GM19043 (cell line): ENCODE data around the gene SLC26A9.

Experiments
- ATAC-seq: cut with Tn5 transposase; IDR thresholded peaks from one replicate; pipeline ENCODE4 v1.9.1; 2021; ENCODE audit warnings: low read depth; ENCODE audit not compliant: unreplicated experiment

Gene SLC26A9

DNA sequence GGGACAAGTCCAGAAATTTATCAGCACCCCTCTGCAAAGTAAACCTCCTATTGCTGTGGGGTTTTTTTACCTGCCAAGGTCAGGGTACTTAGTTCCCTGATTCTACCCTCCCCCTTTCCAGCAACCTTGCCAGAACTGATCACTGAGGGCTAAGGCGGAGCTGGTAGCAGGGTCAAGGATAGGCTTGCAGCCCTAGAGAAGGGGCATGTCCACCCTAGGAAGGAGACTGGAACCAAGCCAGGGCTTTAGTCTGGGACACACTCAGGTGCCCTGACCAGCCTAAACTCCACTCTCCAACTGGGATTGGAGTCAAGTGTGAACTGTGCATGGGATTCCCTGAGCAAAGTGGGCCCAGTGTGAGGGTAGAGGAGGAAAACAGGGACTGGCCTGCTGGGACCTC, 6.5 kb upstream of the SLC26A9 start:
- ATAC-seq = no peak

DNA sequence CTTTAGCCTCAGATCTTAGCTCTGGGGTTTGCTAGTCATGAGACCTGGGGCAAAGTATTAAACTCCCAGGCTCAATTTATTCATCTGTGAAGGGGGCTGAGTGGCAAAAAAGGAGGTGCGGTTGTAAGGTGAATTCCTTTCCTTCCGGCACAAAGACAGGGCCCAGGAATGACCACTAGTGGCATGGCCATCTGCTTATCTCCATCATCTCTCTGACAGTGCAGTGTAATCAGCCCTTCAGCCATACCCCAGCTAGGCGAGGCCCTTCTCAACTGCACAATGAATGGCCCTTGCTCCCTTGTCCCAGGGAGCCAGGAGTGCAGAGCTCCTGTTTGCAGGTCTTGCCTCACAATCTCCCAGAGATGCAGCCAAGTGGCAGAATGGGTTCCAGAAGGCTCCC, 5.6 kb upstream of the SLC26A9 start:
- ATAC-seq = no peak

DNA sequence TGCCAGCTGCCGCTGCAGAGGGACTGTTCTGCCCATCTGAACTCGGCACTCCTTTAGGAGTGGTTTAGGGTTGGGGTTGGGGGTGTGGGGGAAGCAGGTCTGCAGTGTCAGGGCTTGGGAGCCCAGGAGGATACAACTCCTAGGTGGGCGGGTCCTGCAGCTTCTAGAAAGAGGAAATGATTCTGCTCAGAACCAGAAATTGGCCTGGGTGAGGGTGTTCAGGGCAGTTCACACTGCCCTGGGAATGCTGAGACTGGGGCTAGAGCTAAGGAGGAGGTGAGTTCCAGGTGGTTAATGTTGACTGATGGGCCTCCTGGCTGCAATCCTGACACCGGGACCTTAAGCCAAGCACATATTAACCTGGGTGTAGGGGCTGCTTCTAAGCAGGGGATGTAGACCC, 4.8 kb upstream of the SLC26A9 start:
- no peak for ATAC-seq

DNA sequence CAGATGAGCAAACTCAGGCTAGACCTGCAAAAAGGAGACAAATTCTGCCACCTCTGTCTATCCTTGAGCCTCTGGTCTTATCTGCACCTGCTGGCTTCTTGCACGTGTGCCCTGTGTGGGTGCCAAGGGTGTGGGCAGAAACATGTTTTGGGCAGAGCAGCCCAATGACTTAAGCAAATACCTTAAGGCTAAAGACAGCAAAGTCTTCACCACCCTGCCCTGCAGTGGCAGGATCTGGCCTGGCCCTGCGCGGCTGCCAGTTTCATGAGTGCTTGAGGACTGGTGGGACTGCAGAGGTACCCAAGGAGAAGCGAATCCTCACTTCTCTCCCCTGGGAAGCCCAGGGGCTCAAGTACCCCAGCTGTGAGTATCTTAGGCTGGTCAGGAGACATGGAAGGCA, 3.8 kb upstream of the SLC26A9 start:
- no peak for ATAC-seq

DNA sequence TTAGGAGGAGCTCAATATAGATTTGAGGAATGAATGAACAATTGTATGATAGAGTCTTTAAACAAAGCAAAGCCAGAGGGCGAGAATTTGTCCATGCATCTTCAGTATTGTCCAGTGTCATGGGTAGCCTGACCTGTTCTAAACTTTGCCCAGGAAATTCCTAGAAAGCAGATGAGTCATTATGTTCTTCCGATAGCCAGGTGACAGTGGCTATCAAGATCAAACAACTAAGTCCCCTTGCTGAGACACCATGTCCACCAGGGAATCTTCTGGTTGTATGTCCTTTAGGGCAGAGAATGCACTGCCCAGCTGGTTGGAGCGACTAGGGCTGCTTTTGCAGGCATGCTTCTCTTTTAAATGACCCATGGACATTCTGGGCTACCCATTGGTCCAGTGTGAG, 1.8 kb upstream of the SLC26A9 start:
- no peak for ATAC-seq

DNA sequence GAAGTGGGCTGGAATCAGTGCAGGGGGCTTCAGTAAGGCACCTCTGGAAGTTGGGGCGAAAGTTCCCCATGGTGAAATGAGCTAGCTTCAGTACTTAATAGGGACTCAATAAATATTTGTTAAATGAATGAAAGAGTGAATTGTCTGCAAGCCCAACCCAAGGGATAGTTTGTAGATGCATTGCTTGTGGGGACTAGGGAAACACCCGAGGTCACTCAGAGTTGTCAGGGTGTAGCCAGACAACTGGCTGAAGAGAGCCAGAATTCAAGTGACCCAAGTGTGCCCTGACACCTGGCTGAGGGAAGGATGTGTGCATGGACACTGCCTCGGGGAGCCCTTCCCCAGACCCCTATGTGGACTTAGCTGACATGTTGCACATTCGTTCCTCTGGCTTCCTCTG, 1.3 kb upstream of the SLC26A9 start:
- ATAC-seq = no peak

DNA sequence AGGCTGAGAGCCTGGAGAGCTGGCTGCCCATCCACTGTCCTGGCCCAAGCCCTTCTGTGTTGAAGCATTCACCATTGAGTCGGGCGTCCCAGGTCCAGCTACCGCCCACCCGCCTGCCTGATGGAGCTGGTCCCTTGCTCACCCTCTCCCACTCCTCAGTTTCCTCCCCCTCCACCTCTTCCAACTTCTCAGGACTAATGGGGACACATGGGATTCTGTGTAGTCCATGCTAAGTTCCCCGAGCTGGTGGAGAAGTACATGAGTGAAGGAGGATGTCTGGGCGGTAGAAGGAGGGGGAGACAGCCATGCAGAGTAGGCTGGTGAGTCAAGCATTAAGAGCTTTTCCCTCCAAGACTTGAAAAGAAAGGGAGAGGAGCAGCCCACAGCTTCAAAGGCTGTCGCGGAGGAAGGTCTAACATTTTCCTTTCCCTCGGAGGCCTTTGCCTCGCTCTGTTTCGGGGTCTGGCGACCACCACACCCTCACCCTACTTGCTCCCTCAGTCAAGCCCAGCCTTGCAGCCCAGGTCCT, 561 bp downstream of the SLC26A9 start:
- ATAC-seq = no peak

DNA sequence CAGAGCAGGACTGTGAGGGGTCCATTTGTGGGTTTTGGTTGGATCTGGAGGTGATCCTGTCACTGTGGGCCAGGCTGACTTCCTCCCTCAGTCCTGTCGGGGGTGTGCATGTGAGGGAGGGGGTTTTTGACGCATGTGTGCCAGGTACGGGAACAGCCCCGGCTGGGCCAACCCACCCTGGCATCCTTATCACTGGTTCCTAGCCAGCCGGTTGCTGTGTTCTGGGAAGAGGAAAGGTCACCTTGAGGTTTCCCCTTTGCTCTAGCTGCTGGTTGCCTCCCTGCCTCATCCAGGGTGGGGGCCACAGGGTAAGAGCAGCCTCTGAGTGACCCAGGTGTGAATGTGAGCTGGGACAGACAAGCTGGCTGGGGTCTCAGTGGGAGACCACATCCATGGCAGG, 2.5 kb downstream of the SLC26A9 start:
- ATAC-seq = no peak

DNA sequence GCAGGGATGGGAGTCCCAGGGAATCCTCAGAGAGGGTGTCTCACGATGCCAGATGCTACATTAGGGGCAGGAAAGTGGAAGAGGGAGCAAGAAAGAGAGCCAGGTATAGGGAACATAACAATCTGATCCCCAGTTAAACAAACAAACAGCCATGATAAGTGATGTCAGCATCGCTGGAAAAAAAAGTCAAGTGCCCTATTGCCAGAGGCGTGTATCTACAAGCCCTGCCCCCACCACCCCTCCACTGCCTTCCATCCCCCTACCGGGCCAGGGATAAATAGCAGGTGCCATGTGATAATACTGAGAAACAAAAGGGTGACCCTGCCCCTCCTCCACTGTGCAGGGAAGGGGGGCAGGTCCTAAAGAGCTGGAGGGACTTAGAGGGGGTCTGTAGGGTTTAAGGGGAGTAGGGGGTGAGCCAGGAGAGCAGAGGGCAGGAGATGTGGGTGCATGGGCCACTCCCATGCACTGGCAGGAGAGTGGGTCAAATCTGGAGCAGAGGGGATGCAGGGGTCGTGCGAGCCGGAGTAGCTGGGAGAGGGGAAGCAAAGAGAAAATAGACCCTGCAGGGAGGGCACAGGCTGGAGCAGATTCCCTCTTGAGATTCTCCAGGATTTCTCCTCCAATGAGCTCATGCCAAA, 3.4 kb downstream of the SLC26A9 start:
- ATAC-seq = no peak

DNA sequence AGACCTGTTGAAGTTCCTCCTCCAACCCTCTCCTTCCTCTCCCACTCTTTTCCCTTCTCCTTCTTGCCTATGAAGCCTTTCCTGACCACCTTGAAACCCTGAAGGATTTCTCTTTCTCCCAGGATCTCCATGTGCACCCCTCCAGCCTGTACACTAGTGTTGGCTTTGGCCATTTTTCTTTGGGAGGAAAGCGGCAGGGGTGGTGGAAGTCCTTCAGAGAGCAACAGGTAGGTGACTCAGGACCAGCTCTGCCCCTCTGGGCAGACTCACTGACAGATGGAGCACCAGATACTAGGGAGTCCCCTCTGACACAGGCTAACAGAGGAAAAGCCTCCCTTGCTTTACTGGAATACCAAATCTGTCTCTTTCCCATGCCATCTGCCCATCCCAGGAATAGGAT, 4.6 kb downstream of the SLC26A9 start:
- ATAC-seq = no peak

DNA sequence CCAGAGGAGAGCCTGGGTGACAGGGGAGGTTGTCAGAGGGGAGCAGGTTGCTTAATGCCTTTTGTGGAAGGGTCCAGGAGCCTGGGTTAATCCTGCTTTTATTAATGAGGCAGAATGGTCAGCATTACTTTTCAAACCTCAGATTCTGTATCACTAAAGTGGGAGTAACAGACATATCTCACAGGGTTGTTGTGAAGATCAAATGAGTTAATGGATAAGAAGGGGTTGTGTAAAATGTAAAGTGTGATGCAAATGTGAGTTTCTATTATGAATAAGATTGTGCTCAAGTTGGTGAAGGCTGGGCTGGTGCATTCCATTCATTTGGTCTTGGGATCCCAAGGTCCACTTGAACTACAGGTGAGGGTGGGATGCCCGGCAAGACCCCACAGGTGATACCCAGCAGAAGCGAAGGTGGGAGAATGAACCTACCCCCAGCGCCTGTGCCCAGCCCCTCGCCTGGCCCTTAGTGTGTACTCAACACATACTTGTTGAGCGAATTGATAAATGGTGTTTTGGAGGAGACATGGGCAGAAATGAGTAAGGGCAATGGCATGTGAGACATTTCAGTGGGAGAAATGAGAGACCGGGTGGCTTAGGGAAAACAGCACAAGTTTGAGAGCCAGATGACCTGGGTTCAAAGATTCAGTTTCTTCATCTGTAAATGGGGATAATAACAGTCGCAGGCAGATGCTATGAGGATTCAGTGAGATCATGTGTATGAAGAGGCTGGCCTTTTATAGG, 6.2 kb downstream of the SLC26A9 start:
- no peak for ATAC-seq

DNA sequence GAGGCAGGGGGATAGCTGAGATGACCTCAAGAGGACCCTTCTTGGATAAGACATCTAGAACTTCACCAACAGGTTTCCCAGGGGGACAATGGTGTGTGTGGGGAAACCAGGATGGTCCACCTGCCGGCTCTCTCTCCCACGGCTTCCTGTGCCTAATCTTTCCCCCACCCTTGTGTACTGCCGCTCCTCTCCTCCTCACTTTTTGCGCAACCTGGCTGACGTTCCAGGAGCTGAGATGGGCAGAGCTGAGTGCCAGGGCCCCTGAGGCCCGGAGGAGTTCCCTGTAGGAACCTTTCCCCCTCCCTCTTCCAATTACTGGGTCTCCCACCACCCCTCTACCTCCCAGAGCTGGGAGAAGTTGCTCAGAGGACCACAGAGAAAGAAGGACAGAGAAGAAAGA, 6.9 kb downstream of the SLC26A9 start:
- no peak for ATAC-seq

DNA sequence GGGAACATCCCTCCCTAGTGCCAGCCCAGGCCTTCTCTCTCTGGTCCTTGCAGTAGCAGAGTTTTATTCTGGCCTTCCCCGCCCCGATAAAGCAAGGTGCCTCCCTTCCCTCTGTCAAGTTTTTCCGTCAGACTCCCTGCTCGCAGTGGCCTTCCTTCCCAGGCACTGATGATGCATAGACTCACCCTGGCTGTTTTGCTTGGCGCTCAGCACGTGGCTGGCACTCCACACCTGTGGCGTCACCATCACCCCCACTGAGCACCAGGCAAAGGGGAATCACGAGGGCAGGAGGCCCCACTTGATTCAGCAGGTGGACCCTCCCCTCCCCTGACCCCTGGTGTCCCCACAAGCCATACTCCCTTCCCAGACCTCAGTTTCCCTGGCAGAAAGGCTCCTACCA, 7.4 kb downstream of the SLC26A9 start:
- ATAC-seq = no peak

DNA sequence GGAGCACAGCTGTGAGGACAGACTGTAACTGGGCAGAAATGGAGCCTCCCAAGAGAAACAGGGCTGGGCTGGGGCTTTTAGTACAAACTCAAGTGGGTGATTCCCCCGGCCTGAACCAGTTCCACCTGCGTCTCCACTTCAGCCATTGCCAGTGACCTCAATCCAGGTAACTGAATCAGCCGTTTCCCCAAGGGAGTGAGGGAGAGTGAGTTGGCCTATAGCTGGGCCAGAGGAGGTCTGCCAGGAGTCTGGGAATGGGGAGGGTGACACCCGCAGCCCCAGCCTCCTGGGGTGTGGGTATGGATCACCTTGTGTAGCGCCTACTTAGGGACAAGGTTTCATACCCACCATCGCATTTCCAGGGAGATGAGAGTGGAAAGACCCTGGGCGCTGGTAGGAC, 8.5 kb downstream of the SLC26A9 start:
- no peak for ATAC-seq

DNA sequence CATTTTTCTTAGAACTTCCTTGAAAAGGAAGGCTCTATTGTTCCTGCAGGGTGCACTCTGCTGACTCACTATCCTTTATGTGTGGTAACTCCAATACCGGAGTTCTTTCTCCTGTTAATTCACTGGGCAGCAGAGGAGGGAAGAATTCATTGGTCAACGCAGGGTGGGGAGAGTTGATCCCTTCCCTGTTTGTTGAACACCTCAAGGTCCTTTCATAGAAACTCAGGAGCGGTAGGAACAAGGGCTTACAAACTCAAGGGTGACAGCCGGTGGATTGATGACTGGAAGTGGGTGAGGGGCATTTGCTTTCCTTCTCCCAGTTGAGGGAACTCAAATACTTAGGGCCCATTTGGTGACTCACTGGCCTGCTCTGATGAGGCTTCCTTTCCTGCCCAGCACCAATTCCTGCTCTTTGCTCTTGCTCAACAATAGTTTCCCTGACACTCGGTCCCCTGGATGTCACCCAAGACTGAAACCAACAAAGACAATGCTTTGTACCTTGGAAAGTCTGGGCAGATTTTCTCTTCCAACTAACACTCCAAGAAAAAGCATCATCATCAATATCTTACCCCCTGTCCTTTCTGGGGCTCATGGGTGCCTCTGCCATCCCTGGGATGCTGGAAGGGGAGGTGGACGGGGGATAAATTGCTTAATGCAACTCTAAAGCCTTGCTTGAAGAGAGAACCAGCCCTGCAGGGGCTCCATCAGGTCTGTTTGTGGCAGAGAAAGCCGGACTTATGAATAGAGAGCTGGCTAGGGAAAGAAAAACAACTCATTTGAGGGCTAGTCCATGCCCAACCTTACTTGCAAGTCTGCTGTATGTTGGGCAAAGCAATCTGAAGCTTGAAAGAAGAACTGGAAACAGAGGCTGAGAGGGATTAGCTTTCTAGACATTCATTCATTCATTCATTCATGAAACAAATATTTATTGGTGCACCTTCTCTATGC, 9.3 kb downstream of the SLC26A9 start:
- ATAC-seq = no peak

DNA sequence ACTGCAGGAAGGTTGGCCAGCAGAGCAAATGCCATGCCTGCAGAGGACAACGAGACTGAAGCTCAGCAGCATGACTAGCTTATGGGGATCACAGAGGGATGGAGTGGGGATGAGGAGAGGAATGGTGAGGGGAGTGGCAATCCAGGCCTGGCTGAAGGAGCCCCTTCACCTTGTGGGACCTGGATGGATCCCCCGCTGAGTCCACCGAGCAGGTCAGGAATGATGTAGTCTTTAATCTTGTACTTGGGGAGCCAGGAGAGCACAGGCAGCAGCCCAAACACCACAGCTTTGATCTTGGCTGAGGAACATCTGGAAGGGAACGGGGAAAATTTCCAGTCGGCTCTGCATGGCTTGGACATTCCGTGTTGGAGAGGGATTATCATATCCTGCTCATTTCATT, 10.5 kb downstream of the SLC26A9 start:
- ATAC-seq = no peak

DNA sequence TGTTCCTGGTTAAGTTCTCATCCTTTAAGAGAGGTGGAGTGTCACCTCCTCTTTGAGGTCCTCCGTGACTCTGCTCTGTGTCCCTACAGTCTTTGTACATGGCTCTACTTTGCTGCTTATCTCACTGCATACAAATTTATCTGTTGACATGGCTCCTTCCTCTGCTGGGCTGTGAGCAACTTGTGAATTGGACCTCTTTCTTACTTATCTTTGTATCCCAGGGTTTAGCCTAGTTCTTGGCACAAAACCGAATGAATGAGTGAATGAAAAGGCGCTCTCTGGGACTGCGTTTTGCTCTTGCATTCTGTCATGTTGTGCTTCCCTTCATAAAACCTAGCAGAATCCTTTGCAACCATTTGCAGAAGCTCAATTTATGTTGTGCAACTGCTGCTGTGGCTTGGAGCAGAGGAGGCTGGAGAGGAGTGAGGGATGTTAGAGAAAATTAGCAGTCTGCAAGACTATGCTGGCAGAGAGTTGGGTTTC, 12.4 kb downstream of the SLC26A9 start:
- ATAC-seq = no peak

DNA sequence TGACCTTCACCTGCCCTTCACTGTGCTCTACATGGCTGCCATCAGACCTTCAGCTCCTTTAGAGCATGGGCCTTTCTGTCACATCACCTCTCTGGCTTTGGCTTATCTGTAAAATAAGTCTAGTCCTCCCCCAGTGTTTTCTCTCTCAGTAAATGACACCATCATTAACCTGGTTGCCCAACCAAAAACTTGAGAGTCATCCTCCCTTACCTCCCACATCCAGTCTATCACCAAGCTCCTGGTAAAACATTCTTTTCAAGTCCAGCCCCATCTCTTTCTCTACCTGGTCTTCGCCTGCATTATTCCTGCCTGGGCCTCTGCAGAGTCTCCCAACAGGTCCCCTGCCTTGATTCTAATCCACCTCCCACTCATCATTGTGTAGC, 13.1 kb downstream of the SLC26A9 start:
- no peak for ATAC-seq

DNA sequence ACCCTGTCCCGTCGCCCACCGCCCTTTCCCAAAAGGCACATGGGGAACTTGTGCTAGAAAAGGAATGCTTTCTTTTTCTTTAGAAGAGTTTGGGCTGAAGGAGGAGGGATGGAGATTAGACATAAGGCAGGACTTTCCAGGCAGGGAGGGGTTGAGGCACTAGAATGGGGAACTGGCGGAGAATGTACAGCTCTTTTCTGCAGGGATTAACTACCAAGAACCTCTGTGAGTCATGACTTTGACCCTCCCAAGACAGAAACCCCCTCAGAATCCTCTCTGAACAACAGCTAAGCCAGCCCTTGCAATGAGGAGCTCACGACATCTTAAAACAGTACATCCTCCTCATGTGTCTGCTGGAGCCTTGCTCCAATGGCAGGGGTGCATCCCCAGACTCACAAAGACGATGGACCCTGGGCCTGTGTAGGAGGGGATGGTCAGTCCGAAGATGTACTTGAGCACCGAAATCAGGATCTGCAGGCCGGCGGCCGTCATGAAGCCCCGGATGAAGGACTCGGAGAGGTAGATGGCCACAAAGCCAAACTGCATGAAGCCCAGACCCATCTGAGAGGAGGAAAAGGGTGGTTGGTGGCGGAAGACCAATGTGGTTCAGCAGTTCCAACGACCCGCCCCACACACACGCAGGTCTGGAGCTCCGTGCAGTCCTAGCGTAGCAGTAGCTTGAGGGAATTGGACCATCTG, 13.6 kb downstream of the SLC26A9 start:
- ATAC-seq = no peak

DNA sequence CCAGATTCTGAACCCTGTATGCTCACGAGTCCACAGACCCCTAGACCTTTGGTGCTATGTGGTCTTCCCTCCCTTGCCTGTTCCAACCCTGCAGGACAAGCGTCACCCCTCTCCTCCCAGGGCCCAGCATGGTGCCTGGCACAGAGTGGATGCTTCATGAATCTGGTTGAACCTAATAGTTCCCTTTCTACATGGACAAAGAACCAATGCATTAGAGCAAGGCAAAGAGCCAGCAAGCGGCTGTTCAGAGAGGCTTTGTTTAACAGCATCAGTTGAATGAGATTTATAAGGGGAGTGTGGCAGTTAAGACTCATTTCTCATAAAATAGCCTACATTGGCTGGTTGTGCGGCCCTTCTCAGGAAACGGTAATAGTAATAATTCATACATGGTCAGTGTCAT, 14.9 kb downstream of the SLC26A9 start:
- no peak for ATAC-seq

DNA sequence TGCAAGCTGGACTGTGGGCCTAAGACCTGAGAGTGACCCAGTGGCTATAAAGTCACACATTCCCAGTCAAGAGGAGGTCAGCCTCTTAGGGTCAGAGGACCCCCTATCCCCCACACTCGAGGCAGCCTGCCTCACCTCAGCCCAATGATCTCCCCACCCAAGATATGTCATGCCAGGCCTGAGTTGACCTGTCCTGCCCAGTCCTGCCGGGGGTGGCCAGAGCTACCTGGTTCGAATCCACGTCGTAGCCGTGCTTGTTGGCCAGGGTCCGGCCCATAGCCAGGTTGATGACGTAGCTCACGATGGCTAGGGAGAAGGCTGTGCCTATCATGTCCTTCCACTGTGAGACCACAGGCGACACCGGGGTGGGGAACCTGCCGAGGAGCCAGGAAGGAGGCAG, 15.6 kb downstream of the SLC26A9 start:
- no peak for ATAC-seq
